ENCODE data around the gene ELOVL5. TPM values are rescaled to one million over a fixed set of nuclear protein-coding genes. Genes with fewer than 3 reads are reported as not detected.

ELOVL5 gene
- total RNA-seq, 1 donor, result 118 TPM

DNA sequence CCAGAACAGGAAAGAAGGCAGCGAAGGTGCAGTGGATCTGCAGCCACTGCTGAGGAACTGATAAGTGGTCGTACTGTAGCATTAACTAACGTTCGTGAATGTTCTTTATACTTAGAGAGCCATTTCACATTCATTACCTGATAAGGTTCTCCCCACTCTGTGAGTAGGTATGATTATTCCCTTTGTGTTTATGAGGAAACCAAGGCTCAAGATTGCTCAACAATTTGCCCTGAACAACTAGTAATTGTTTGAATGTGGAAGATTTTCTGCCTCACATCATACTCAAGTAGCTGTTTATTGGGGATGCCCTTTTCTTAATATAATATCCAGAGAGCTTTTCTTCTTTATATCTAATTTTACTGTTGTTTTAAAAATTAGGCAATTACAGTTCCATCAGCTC, 24.9 kb upstream of the ELOVL5 start:
- TF ChIP-seq CTCF (IDR thresholded peaks at IDR 0.05; ENCODE audit: insufficient read depth, low read depth, low read length), result no peak

GRCh38 chr6:53369876-53370515, 21.2 kb upstream of the ELOVL5 start:
- DNase-seq (ENCODE audit: low read depth), result no peak
- H3K4me3 ChIP-seq (ENCODE audit: low read depth, low read length), result no peak overlapping the region
- no peak for TF ChIP-seq CTCF (IDR thresholded peaks at IDR 0.05; ENCODE audit: insufficient read depth, low read depth, low read length)

More for the DNA sequence above, 24.9 kb upstream of the ELOVL5 start:
- H3K4me3 ChIP-seq (ENCODE audit: low read depth, low read length), result no peak overlapping the region
- no peak for DNase-seq (ENCODE audit: low read depth)

DNA sequence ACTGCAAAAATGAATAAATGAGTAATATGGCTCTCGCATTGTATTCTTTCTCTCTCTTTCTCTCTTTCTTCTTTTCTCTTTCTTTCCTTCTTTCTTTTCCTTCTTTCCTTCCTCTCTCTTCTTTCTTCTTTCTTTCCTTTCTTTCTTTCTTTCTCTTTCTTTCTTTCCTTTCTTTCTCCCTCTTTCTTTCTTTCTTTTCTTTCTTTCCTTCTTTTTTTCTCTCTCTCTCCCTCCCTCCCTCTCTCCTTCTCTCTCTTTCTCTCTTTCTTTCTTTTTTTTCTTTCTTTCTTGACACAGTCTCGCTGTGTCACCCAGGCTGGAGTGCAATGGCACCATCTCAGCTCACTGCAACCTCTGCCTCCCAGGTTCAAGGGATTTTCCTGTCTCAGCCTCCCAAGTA, 20.3 kb upstream of the ELOVL5 start:
- H3K4me3 ChIP-seq (ENCODE audit: low read depth, low read length), result no peak overlapping the region
- DNase-seq (ENCODE audit: low read depth), result no peak
- no peak for TF ChIP-seq CTCF (IDR thresholded peaks at IDR 0.05; ENCODE audit: insufficient read depth, low read depth, low read length)

GRCh38 chr6:53366128-53366641, 17.4 kb upstream of the ELOVL5 start:
- no peak for DNase-seq (ENCODE audit: low read depth)
- no peak overlapping the region for H3K4me3 ChIP-seq (ENCODE audit: low read depth, low read length)
- no peak for TF ChIP-seq CTCF (IDR thresholded peaks at IDR 0.05; ENCODE audit: insufficient read depth, low read depth, low read length)

DNA sequence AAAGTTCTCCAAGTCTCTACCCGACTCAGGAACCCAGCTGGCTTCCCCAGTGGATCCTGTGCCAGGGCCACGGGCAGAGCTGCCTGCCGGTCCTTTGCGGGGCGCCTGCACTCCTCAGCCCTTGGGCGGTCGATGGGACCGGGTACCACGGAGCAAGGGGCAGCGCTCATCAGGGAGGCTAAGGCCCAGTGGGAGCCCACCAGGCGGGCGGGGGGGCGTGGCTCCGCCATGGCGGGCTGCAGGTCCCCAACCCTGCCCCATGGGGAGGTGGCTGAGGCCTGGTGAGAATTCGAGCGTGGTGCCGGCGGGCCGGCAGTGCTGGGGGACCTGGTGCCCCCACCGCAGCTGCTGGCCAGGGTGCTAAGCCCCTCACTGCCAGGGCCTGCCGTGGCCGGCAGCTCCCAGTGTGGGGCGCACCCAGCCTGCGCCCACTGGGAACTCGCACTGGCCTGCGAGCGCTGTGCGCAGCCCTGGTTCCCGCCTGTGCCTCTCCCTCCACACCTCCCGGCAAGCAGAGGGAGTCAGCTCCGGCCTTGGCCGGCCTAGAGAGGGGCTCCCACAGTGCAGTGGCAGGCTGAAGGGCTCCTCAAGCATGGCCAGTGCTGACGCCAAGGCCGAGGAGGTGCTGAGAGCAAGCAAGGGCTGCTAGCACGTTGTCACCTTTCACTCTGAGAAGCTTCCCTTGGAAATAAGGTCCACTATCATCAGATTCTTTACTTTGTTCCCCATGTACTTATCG, 14.8 kb upstream of the ELOVL5 start:
- no peak overlapping the region for H3K4me3 ChIP-seq (ENCODE audit: low read depth, low read length)
- no peak for DNase-seq (ENCODE audit: low read depth)

DNA sequence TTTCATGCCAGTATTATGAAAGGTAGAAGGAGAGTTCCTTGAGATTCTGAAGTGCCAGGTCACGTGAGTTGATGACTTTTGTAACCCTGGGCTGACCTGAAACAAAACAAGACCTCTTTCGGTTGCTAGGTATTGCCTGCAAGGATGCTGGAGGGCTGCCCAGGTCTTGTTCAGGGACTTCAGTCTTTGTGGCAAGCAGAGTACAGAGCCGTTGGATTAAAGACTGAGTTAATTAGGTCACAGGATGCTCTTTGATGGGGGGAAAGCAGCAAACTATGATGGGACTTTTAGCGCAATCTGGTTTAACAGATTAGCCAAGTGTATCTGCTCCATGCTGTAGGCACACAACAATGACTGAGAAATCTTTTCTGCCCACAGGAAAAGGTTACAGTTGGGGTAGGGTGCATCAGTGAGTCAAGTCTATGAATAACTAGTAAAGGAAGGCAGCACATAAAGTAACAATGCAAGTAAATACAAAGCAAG, 12.8 kb upstream of the ELOVL5 start:
- TF ChIP-seq CTCF (IDR thresholded peaks at IDR 0.05; ENCODE audit: insufficient read depth, low read depth, low read length), result no peak
- H3K4me3 ChIP-seq (ENCODE audit: low read depth, low read length), result no peak overlapping the region
- no peak for DNase-seq (ENCODE audit: low read depth)

More for the DNA sequence above, 14.8 kb upstream of the ELOVL5 start:
- TF ChIP-seq CTCF (IDR thresholded peaks at IDR 0.05; ENCODE audit: insufficient read depth, low read depth, low read length), result no peak
